B cell (primary cell): ENCODE measurements around the gene DUSP18. TPM values are rescaled to one million over a fixed set of nuclear protein-coding genes. Genes with fewer than 3 reads are reported as not detected.

Source experiments
- ATAC-seq: fragments of 200-7000 bp; cut with Tn5 transposase; one replicate; pipeline ENCODE4 v1.10.0; 2021; ENCODE audit warnings: low read depth, mild to moderate bottlenecking, moderate number of reproducible peaks, moderate library complexity
- CTCF ChIA-PET: fragments of 350-600 bp; sonication (Branson Sonifier 250); formaldehyde crosslinking; loops from one replicate; lab custom pipeline; 2021; ENCODE audit warnings: antibody characterized with exemption, inconsistent platforms; lab: Charles Lee
- POLR2A ChIA-PET: fragments of 350-600 bp; sonication (Branson Sonifier 250); formaldehyde crosslinking; loops from one replicate; lab custom pipeline; 2021; ENCODE audit warnings: antibody characterized with exemption; lab: Charles Lee
- DNase-seq: peaks from one replicate; pipeline ENCODE4 v3.0.0; 2013
- H2AFZ ChIP-seq: 2 replicates; pipeline ENCODE4 v1.6.1; 2012; ENCODE audit warnings: mild to moderate bottlenecking, low read depth, low read length; ENCODE audit not compliant: insufficient read depth, poor library complexity, severe bottlenecking
- H3K27ac ChIP-seq, 2 donors: 1 replicate in 1 of 2; 2 replicates in 1 of 2; pipeline ENCODE4 v1.5.1; 2012 to 2013; ENCODE audit warnings: low read length in 2 of 2, mild to moderate bottlenecking in 2 of 2, moderate library complexity in 1 of 2
- H3K27me3 ChIP-seq, 4 experiments: fragments of 200-600 bp in 1 of 4; sonication (generic) in 1 of 4; replicated peaks in 1 of 4; 1 replicate in 2 of 4; 2 replicates in 2 of 4; pipeline versions ENCODE4 v1.6.1 to v1.7.0; 2013 to 2016; ENCODE audit warnings: low read length in 3 of 4, mild to moderate bottlenecking in 2 of 4, mixed read lengths in 1 of 4, moderate library complexity in 1 of 4; ENCODE audit not compliant: insufficient read depth in 4 of 4, control insufficient read depth in 3 of 4; ENCODE audit errors: control extremely low read depth in 1 of 4
- H3K36me3 ChIP-seq, 2 experiments: replicated peaks in 1 of 2; 1 replicate in 1 of 2; 2 replicates in 1 of 2; pipeline versions ENCODE4 v1.6.1 to v1.7.1; 2013; ENCODE audit warnings: low read length in 1 of 2; ENCODE audit not compliant: insufficient read depth in 2 of 2, control insufficient read depth in 1 of 2; ENCODE audit errors: control extremely low read depth in 1 of 2, extremely low read depth in 1 of 2
- H3K4me1 ChIP-seq, 2 donors: fragments of 200-600 bp in 1 of 2; sonication (generic) in 1 of 2; 1 replicate in 1 of 2; 2 replicates in 1 of 2; pipeline versions ENCODE4 v1.5.1 to v1.6.1; 2013 to 2017; ENCODE audit warnings: low read length in 2 of 2; ENCODE audit not compliant: control insufficient read depth in 2 of 2, insufficient read depth in 2 of 2
- H3K4me2 ChIP-seq: replicated peaks from 2 replicates; pipeline ENCODE3; 2012; ENCODE audit warnings: mild to moderate bottlenecking, low read depth, low read length; ENCODE audit not compliant: poor library complexity, severe bottlenecking
- H3K4me3 ChIP-seq, 5 experiments: fragments of 200-600 bp in 1 of 5; sonication (generic) in 1 of 5; 1 replicate in 3 of 5; 2 replicates in 2 of 5; pipeline versions ENCODE4 v1.5.1 to v1.7.0; 2011 to 2016; ENCODE audit warnings: low read length in 4 of 5, mild to moderate bottlenecking in 4 of 5, low read depth in 2 of 5, control low read depth in 1 of 5, moderate library complexity in 1 of 5; ENCODE audit not compliant: insufficient read depth in 1 of 5; ENCODE audit errors: control extremely low read depth in 1 of 5, extremely low read depth in 1 of 5
- H3K79me2 ChIP-seq: fragments of 200-600 bp; sonication (generic); one replicate; pipeline ENCODE4 v1.6.0; 2016; ENCODE audit warnings: low read length; ENCODE audit not compliant: control insufficient read depth, insufficient read depth
- H3K9ac ChIP-seq: fragments of 200-600 bp; sonication (generic); 2 replicates; pipeline ENCODE4 v1.6.1; 2017; ENCODE audit warnings: mild to moderate bottlenecking, low read length, moderate library complexity
- H3K9me3 ChIP-seq, 3 donors: one replicate each; pipeline versions ENCODE4 v1.6.1 to v1.7.1; 2013; ENCODE audit warnings: low read length in 2 of 3; ENCODE audit not compliant: control insufficient read depth in 2 of 3, insufficient read depth in 1 of 3; ENCODE audit errors: control extremely low read depth in 1 of 3
- H4K20me1 ChIP-seq: 2 replicates; pipeline ENCODE4 v1.6.0; 2012; ENCODE audit warnings: mild to moderate bottlenecking, low read length; ENCODE audit not compliant: insufficient read depth, control insufficient read depth, poor library complexity, severe bottlenecking
- H3K27ac Mint-ChIP-seq: one replicate; pipeline ENCODE4 v1.8.0; 2021; ENCODE audit warnings: mixed read lengths
- H3K27me3 Mint-ChIP-seq: one replicate; pipeline ENCODE4 v1.8.0; 2021; ENCODE audit warnings: mixed read lengths
- H3K4me1 Mint-ChIP-seq: one replicate; pipeline ENCODE4 v1.8.0; 2021; ENCODE audit warnings: mixed read lengths
- H3K4me3 Mint-ChIP-seq: one replicate; pipeline ENCODE4 v1.8.0; 2021; ENCODE audit warnings: mixed read lengths
- H3K9me3 Mint-ChIP-seq: one replicate; pipeline ENCODE4 v1.8.0; 2022; ENCODE audit warnings: mixed read lengths; ENCODE audit not compliant: insufficient read depth
- EZH2 ChIP-seq: IDR thresholded peaks from 2 replicates; pipeline ENCODE4 v1.6.1; 2012; ENCODE audit warnings: borderline replicate concordance, low read depth, mild to moderate bottlenecking, moderate library complexity, low read length; ENCODE audit not compliant: insufficient read depth, poor library complexity, severe bottlenecking
- WGBS: methylation state at CpG from one replicate; pipeline ENCODE4 v1.1.5; 2013; ENCODE audit warnings: missing lambda C conversion rate; ENCODE audit not compliant: insufficient coverage; 5-methylcytosine and 5-hydroxymethylcytosine counted together
- intact Hi-C: fragments of 100-400 bp; cut with micrococcal nuclease; formaldehyde crosslinking; loops from one replicate; pipeline ENCODE4 v1.10.0; 2022
- polyA plus RNA-seq: library from polyadenylated mRNA; depleted of rRNA; stranded (reverse); fragments of >200 nt; gene quantifications from 2 replicates; pipeline ENCODE4 v1.2.3, GENCODE V29; 2012
- total RNA-seq, 2 donors: library from RNA; stranded (reverse); fragments of 120-200 nt in 1 of 2; gene quantifications; 1 replicate in 1 of 2; 2 replicates in 1 of 2; pipeline versions ENCODE4 v1.2.3 to v1.2.4, GENCODE V29; 2013 to 2022
- TF ChIP-seq, protein P1 (sequence below): fragments of 200-600 bp; IDR thresholded peaks from one replicate; pipeline ENCODE4 v1.8.0; 2022; ENCODE audit warnings: antibody characterized with exemption, mild to moderate bottlenecking

Gene DUSP18
- total and polyA plus RNA-seq, 2 donors (not counting 1 experiment from before 2014, with no cell fraction given), result 20.6 to 21.2 TPM

DNA sequence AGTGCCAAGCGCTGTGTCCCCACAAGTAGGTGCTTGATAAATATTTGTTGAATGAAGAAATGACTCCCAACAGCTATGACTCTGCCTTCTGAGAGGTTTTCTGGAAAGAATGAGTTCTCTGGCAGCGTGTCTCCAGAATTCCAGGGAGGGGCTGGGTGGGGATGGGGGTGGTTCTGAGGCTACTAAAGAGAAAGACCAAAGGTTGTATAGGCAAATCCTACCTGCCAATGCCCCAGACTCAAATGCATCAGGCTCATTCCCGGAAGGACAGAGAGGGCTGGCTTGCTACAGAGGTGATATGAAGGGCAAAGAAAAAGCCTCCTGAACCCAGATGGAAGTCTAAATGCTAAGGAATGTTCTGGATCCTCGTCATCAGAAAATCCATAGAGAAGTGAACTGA, 1.9 kb downstream of the DUSP18 start:
- H3K4me3 Mint-ChIP-seq, result peak overlapping the region; percentile 65
- CTCF ChIA-PET, result interaction anchor here (3.9 kb wide), 1 partner anchor 31 kb away, joined by 35 read pairs; the partner anchor contains the start of gene SLC35E4

DNA sequence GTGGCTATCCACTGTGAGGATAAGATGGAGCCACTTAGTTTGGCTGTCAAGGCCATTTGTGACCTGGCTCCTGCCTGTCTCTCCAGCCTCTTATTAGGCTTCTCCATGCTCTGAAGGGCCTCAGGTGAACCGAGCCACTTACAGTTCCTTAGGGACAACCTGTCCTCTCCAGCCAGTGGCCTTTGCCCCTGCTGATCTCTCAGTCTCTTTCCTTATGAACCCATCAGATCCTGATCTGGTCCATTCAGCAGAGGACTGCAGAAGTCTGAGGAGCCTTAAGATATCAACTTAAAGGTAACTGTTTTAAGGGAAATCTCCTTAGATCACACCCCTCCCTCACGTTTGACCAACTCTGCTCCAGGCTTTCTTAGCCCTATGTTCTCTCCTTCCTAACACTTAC, 2.4 kb downstream of the DUSP18 start:
- Mint-ChIP-seq H3K4me3 (peak overlapping the region; percentile 32), H3K9me3 (no peaks in the 10 kb centered on the region), H3K4me1 (peaks cover 21% of the 10 kb centered on the region), H3K27ac (no peak overlapping the region), H3K27me3 (no peaks in the 10 kb centered on the region)
- Histone ChIP-seq H3K79me2 (peaks cover 5% of the 10 kb centered on the region), H3K9me3 (no peaks in the 10 kb centered on the region), H3K4me1 (peaks cover 12 to 17% of the 10 kb centered on the region in 2 donors), H3K4me2 (no peak overlapping the region), H3K27ac (no peak overlapping the region), H3K27me3 (peaks cover 0 to 6% (median 0%) of the 10 kb centered on the region in 4 experiments), H4K20me1 (no peaks in the 10 kb centered on the region), H3K9ac (no peak overlapping the region), H3K36me3 (peaks cover 0 to 15% of the 10 kb centered on the region in 2 experiments), H2AFZ (no peak overlapping the region), H3K4me3 (no peak overlapping the region)
- 88% methylated on average over 1 of the region's 2 CpGs for WGBS
- intact Hi-C loops, result loop anchor here (10.0 kb wide), 1 partner anchor 680 kb away; the partner anchor contains the start of gene PATZ1
- TF ChIP-seq, protein P1, sequence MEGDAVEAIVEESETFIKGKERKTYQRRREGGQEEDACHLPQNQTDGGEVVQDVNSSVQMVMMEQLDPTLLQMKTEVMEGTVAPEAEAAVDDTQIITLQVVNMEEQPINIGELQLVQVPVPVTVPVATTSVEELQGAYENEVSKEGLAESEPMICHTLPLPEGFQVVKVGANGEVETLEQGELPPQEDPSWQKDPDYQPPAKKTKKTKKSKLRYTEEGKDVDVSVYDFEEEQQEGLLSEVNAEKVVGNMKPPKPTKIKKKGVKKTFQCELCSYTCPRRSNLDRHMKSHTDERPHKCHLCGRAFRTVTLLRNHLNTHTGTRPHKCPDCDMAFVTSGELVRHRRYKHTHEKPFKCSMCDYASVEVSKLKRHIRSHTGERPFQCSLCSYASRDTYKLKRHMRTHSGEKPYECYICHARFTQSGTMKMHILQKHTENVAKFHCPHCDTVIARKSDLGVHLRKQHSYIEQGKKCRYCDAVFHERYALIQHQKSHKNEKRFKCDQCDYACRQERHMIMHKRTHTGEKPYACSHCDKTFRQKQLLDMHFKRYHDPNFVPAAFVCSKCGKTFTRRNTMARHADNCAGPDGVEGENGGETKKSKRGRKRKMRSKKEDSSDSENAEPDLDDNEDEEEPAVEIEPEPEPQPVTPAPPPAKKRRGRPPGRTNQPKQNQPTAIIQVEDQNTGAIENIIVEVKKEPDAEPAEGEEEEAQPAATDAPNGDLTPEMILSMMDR, result no peak
- no peak for TF ChIP-seq EZH2
- POLR2A ChIA-PET, result no interaction called here
- DNase-seq (no peak), ATAC-seq (no peak)
- CTCF ChIA-PET, result no interaction called here

More for the DNA sequence above, 1.9 kb downstream of the DUSP18 start:
- Histone ChIP-seq H3K4me2 (no peak overlapping the region), H3K79me2 (peaks cover 5% of the 10 kb centered on the region), H3K4me1 (peaks cover 12 to 17% of the 10 kb centered on the region in 2 donors), H3K27me3 (peaks cover 0 to 6% (median 0%) of the 10 kb centered on the region in 4 experiments), H2AFZ (no peak overlapping the region), H3K27ac (no peak overlapping the region), H3K36me3 (peaks cover 0 to 15% of the 10 kb centered on the region in 2 experiments), H3K9ac (no peak overlapping the region), H3K9me3 (no peaks in the 10 kb centered on the region), H4K20me1 (no peaks in the 10 kb centered on the region), H3K4me3 (no peak overlapping the region)
- TF ChIP-seq EZH2, result no peak
- TF ChIP-seq, protein P1, result no peak
- no peak for ATAC-seq
- DNase-seq, result no peak
- WGBS, result 100% methylated on average over 1 of the region's 4 CpGs
- Mint-ChIP-seq H3K27me3 (no peaks in the 10 kb centered on the region), H3K9me3 (no peaks in the 10 kb centered on the region), H3K4me1 (peaks cover 21% of the 10 kb centered on the region), H3K27ac (no peak overlapping the region)
- POLR2A ChIA-PET, result no interaction called here
- intact Hi-C loops, result loop anchor here (10.0 kb wide), 1 partner anchor 679 kb away; the partner anchor contains the start of gene PATZ1
